Suprapubic skin (tissue), 4 donors: Measurements from ENCODE around the gene DNAJB7. TPM values are rescaled to one million over a fixed set of nuclear protein-coding genes. Genes with fewer than 3 reads are reported as not detected.

Source experiments
- DNase-seq, 2 donors: peaks; one replicate each; pipeline ENCODE4 v3.0.0-alpha.2; 2019; ENCODE audit warnings: low spot score in 2 of 2
- H3K27ac ChIP-seq: fragments of 200-600 bp; sonication (generic); one replicate; pipeline ENCODE4 v1.5.1; 2019
- H3K27me3 ChIP-seq: fragments of 200-600 bp; sonication (generic); one replicate; pipeline ENCODE4 v1.5.1; 2019
- H3K36me3 ChIP-seq: fragments of 200-600 bp; sonication (generic); one replicate; pipeline ENCODE4 v1.5.1; 2019
- H3K4me1 ChIP-seq: fragments of 200-600 bp; sonication (generic); one replicate; pipeline ENCODE4 v1.5.1; 2019
- H3K4me3 ChIP-seq: fragments of 200-600 bp; sonication (generic); one replicate; pipeline ENCODE4 v1.5.1; 2019; ENCODE audit warnings: mild to moderate bottlenecking
- H3K9me3 ChIP-seq: fragments of 200-600 bp; sonication (generic); one replicate; pipeline ENCODE4 v1.5.1; 2019
- EP300 ChIP-seq: sonication (generic); formaldehyde crosslinking; IDR thresholded peaks from one replicate; pipeline ENCODE4 v1.6.1; 2017; ENCODE audit warnings: antibody characterized with exemption
- POLR2A ChIP-seq, 2 donors: fragments of 450-650 bp; IDR thresholded peaks; one replicate each; pipeline ENCODE4 v1.6.1; 2017; ENCODE audit warnings: antibody characterized with exemption in 2 of 2, mild to moderate bottlenecking in 2 of 2, moderate library complexity in 2 of 2
- POLR2AphosphoS5 ChIP-seq, 3 donors: sonication (generic); formaldehyde crosslinking; IDR thresholded peaks; one replicate each; pipeline ENCODE4 v1.6.1; 2017; ENCODE audit warnings: antibody characterized with exemption in 3 of 3
- total RNA-seq, 4 donors: library from RNA; depleted of rRNA; stranded (reverse); fragments of >200 nt; gene quantifications; one replicate each; pipeline ENCODE4 v1.1.0, GENCODE V29; 2016
- TF ChIP-seq, protein P1 (sequence below), 2 donors: fragments of 200-600 bp in 1 of 2; fragments of 450-650 bp in 1 of 2; sonication (generic) in 1 of 2; IDR thresholded peaks; one replicate each; pipeline ENCODE4 v1.5.1; 2016 to 2019; ENCODE audit warnings: antibody characterized with exemption in 2 of 2, mild to moderate bottlenecking in 1 of 2, moderate library complexity in 1 of 2

DNAJB7 gene
- total RNA-seq, 4 donors from 2014 or later: not detected

DNA sequence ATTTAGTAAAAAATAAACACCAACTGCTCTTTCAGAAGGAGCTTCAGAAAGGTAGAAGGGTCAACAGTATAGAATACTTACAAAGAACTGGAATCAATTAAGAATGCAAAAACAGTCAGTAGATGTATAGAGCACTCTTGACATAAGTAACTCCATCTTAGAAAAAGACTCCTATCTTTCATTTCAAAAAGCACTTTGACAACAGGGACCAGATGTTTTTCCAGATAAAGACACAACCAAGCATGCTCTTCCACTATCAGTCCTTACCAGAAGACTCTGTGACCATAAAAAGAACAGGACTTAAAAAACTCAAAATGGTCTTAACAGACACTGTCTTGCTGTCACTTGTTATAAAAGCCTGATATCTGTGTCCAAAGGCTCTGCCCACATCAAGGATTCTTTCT, 48.0 kb downstream of the DNAJB7 start:
- no peak for TF ChIP-seq POLR2A (IDR thresholded peaks at IDR 0.05)
- TF ChIP-seq, protein P1, sequence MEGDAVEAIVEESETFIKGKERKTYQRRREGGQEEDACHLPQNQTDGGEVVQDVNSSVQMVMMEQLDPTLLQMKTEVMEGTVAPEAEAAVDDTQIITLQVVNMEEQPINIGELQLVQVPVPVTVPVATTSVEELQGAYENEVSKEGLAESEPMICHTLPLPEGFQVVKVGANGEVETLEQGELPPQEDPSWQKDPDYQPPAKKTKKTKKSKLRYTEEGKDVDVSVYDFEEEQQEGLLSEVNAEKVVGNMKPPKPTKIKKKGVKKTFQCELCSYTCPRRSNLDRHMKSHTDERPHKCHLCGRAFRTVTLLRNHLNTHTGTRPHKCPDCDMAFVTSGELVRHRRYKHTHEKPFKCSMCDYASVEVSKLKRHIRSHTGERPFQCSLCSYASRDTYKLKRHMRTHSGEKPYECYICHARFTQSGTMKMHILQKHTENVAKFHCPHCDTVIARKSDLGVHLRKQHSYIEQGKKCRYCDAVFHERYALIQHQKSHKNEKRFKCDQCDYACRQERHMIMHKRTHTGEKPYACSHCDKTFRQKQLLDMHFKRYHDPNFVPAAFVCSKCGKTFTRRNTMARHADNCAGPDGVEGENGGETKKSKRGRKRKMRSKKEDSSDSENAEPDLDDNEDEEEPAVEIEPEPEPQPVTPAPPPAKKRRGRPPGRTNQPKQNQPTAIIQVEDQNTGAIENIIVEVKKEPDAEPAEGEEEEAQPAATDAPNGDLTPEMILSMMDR (IDR thresholded peaks at IDR 0.05): no peak
- TF ChIP-seq EP300: no peak
- TF ChIP-seq POLR2AphosphoS5 (IDR thresholded peaks at IDR 0.05): no peak
- H3K4me3 ChIP-seq: no peak overlapping the region
- no peak for DNase-seq

More for the DNA sequence above, 48.0 kb downstream of the DNAJB7 start:
- peaks cover 20% of the 10 kb centered on the region for H3K4me1 ChIP-seq
- H3K27me3 ChIP-seq: no peaks in the 10 kb centered on the region
- H3K9me3 ChIP-seq: no peaks in the 10 kb centered on the region
- H3K36me3 ChIP-seq: no peaks in the 10 kb centered on the region
- H3K27ac ChIP-seq: no peak overlapping the region

Other genes with a start within 250 kb of the DNAJB7 start
- 100 to 1,000 TPM in 1 of 4 donors, 10 to 100 TPM in 3; 81.6 to 109 (median 94.5) TPM for gene MRTFA, start 225.4 kb downstream of the DNAJB7 start, total RNA-seq
- gene MCHR1, start 182.6 kb downstream of the DNAJB7 start, total RNA-seq: 1 to 10 TPM in 1 of 4 donors, under 1 TPM in 2, not detected in 1; 0.64 to 2.1 (median 0.81) TPM
- 10 to 100 TPM; 16.1 to 31.0 (median 19.8) TPM for gene SLC25A17, start 42.8 kb downstream of the DNAJB7 start, total RNA-seq
- 100 to 1,000 TPM; 104 to 117 (median 115) TPM for gene ST13, start 5.5 kb downstream of the DNAJB7 start, total RNA-seq
- 10 to 100 TPM in 3 of 4 donors, 1 to 10 TPM in 1; 10.0 to 19.5 (median 14.6) TPM for gene XPNPEP3, start 5.0 kb downstream of the DNAJB7 start, total RNA-seq
- gene RBX1, start 89.3 kb upstream of the DNAJB7 start, total RNA-seq: 10 to 100 TPM; 30.2 to 42.4 (median 39.2) TPM
- 100 to 1,000 TPM; 103 to 172 (median 126) TPM for gene EP300, start 230.5 kb upstream of the DNAJB7 start, total RNA-seq